HG02588 (cell line): ENCODE results near the gene FAM43B.

Experiments used
- ATAC-seq: cut with Tn5 transposase; IDR thresholded peaks from one replicate; pipeline ENCODE4 v1.9.1; 2021; ENCODE audit warnings: mild to moderate bottlenecking, moderate library complexity; ENCODE audit not compliant: unreplicated experiment

Gene FAM43B

GRCh38 chr1:20551161-20551560 is 1.2 kb upstream of the FAM43B start:
- no peak for ATAC-seq

GRCh38 chr1:20552728-20553445 is 514 bp downstream of the FAM43B start:
- no peak for ATAC-seq

GRCh38 chr1:20555025-20555757 is 2.8 kb downstream of the FAM43B start:
- ATAC-seq: no peak

GRCh38 chr1:20555758-20556120 is 3.4 kb downstream of the FAM43B start:
- no peak for ATAC-seq

- no peak for ATAC-seq
Observed at GRCh38 chr1:20558191-20558590, 5.8 kb downstream of the FAM43B start.

GRCh38 chr1:20560966-20561365 is 8.6 kb downstream of the FAM43B start:
- no peak for ATAC-seq

GRCh38 chr1:20565234-20565633 is 12.9 kb downstream of the FAM43B start:
- ATAC-seq: no peak

GRCh38 chr1:20569523-20570098 is 17.2 kb downstream of the FAM43B start:
- no peak for ATAC-seq

GRCh38 chr1:20571427-20571826 is 19.1 kb downstream of the FAM43B start:
- ATAC-seq: no peak

GRCh38 chr1:20573987-20574386 is 21.6 kb downstream of the FAM43B start:
- no peak for ATAC-seq

- ATAC-seq: no peak
Observed at GRCh38 chr1:20574686-20575540, 22.5 kb downstream of the FAM43B start.

GRCh38 chr1:20575541-20576336 is 23.4 kb downstream of the FAM43B start:
- no peak for ATAC-seq

- ATAC-seq: no peak
Observed at GRCh38 chr1:20578062-20578461, 25.7 kb downstream of the FAM43B start.

- no peak for ATAC-seq
Observed at GRCh38 chr1:20578721-20579395, 26.5 kb downstream of the FAM43B start.

- no peak for ATAC-seq
Observed at GRCh38 chr1:20584890-20585289, 32.5 kb downstream of the FAM43B start.

- no peak for ATAC-seq
Observed at GRCh38 chr1:20586953-20587660, 34.7 kb downstream of the FAM43B start.

- ATAC-seq: no peak
Observed at GRCh38 chr1:20587661-20588053, 35.3 kb downstream of the FAM43B start.

GRCh38 chr1:20588634-20589225 is 36.4 kb downstream of the FAM43B start, which contains the start of gene CDA:
CDA (plus strand) TSS chr1:20589097; CDS start chr1:20589130, 33 bp downstream.
- no peak for ATAC-seq
